H9 (cell line): ENCODE data around the gene FCER1G. TPM values are rescaled to one million over a fixed set of nuclear protein-coding genes. Genes with fewer than 3 reads are reported as not detected.

Source experiments
- DNase-seq: peaks from one replicate; pipeline ENCODE4 v3.0.0-alpha.2; 2017
- H2AFZ ChIP-seq: one replicate; pipeline ENCODE4 v1.6.1; 2013; ENCODE audit warnings: mild to moderate bottlenecking, low read length, control low read depth, moderate library complexity
- H2AK5ac ChIP-seq: 2 replicates; pipeline ENCODE4 v1.6.1; 2013; ENCODE audit warnings: low read length, control low read depth, mixed read lengths; ENCODE audit not compliant: insufficient read length
- H2BK120ac ChIP-seq: one replicate; pipeline ENCODE4 v1.6.1; 2013; ENCODE audit warnings: low read depth, mild to moderate bottlenecking, low read length, control low read depth, inconsistent platforms; ENCODE audit not compliant: poor library complexity, severe bottlenecking
- H2BK12ac ChIP-seq: 2 replicates; pipeline ENCODE4 v1.6.1; 2013; ENCODE audit warnings: low read length, control low read depth, mixed read lengths, low read depth; ENCODE audit not compliant: insufficient read length
- H2BK15ac ChIP-seq: 2 replicates; pipeline ENCODE4 v1.6.1; 2013; ENCODE audit warnings: low read depth, low read length, control low read depth
- H2BK20ac ChIP-seq: one replicate; pipeline ENCODE4 v1.6.1; 2013; ENCODE audit warnings: low read depth, mild to moderate bottlenecking, low read length, control low read depth, inconsistent platforms; ENCODE audit not compliant: poor library complexity, severe bottlenecking
- H2BK5ac ChIP-seq: 2 replicates; pipeline ENCODE4 v1.6.1; 2013; ENCODE audit warnings: low read length, control low read depth, mixed read lengths; ENCODE audit not compliant: insufficient read length
- H3K14ac ChIP-seq: 2 replicates; pipeline ENCODE4 v1.6.1; 2013; ENCODE audit warnings: low read length, control low read depth; ENCODE audit not compliant: insufficient read depth
- H3K18ac ChIP-seq: 2 replicates; pipeline ENCODE4 v1.6.1; 2013; ENCODE audit warnings: low read depth, mild to moderate bottlenecking, mixed read lengths, low read length, control low read depth; ENCODE audit not compliant: insufficient read length
- H3K23ac ChIP-seq: 2 replicates; pipeline ENCODE4 v1.6.1; 2013; ENCODE audit warnings: low read length, control low read depth, mixed read lengths, low read depth; ENCODE audit not compliant: insufficient read length
- H3K23me2 ChIP-seq: 2 replicates; pipeline ENCODE4 v1.6.1; 2013; ENCODE audit warnings: low read depth, mild to moderate bottlenecking, mixed read lengths, low read length, control low read depth; ENCODE audit not compliant: insufficient read length, poor library complexity, severe bottlenecking
- H3K27ac ChIP-seq: 2 replicates; pipeline ENCODE4 v1.5.1; 2013; ENCODE audit warnings: low read length, control low read depth, mixed read lengths, low read depth; ENCODE audit not compliant: insufficient read length
- H3K27me3 ChIP-seq: 2 replicates; pipeline ENCODE4 v1.6.1; 2013; ENCODE audit warnings: low read length, control low read depth, inconsistent platforms; ENCODE audit not compliant: insufficient read depth
- H3K4ac ChIP-seq: 2 replicates; pipeline ENCODE4 v1.6.1; 2013; ENCODE audit warnings: low read depth, mild to moderate bottlenecking, control low read depth, inconsistent platforms, low read length, moderate library complexity
- H3K4me1 ChIP-seq: 2 replicates; pipeline ENCODE4 v1.6.1; 2013; ENCODE audit warnings: low read length, control low read depth, inconsistent platforms; ENCODE audit not compliant: insufficient read depth
- H3K4me2 ChIP-seq: 2 replicates; pipeline ENCODE4 v1.6.1; 2013; ENCODE audit warnings: low read length, control low read depth, mixed read lengths; ENCODE audit not compliant: insufficient read length, insufficient read depth
- H3K56ac ChIP-seq: 2 replicates; pipeline ENCODE4 v1.6.1; 2013; ENCODE audit warnings: low read depth, mild to moderate bottlenecking, mixed read lengths, low read length, control low read depth; ENCODE audit not compliant: insufficient read length
- H3K79me1 ChIP-seq: 2 replicates; pipeline ENCODE4 v1.6.1; 2013; ENCODE audit warnings: low read depth, mild to moderate bottlenecking, moderate library complexity, low read length, control low read depth, inconsistent platforms; ENCODE audit not compliant: insufficient read depth, poor library complexity, severe bottlenecking
- H3K79me2 ChIP-seq: 2 replicates; pipeline ENCODE4 v1.6.1; 2013; ENCODE audit warnings: low read length, control low read depth, inconsistent platforms; ENCODE audit not compliant: insufficient read depth
- H3K9ac ChIP-seq: 2 replicates; pipeline ENCODE4 v1.6.1; 2013; ENCODE audit warnings: low read length, control low read depth, mixed read lengths; ENCODE audit not compliant: insufficient read length; ENCODE audit errors: extremely low read depth
- H3K9me3 ChIP-seq: one replicate; pipeline ENCODE4 v1.6.1; 2013; ENCODE audit warnings: low read depth, low read length, inconsistent platforms; ENCODE audit not compliant: control insufficient read depth
- H3T11ph ChIP-seq: one replicate; pipeline ENCODE4 v1.6.1; 2013; ENCODE audit warnings: mild to moderate bottlenecking, low read length, control low read depth, inconsistent platforms
- H4K20me1 ChIP-seq: one replicate; pipeline ENCODE4 v1.6.1; 2013; ENCODE audit not compliant: control insufficient read depth, insufficient read length, insufficient read depth
- H4K5ac ChIP-seq: 2 replicates; pipeline ENCODE4 v1.6.1; 2013; ENCODE audit warnings: low read depth, mild to moderate bottlenecking, mixed read lengths, low read length, control low read depth; ENCODE audit not compliant: insufficient read length
- H4K8ac ChIP-seq: replicated peaks from 2 replicates; pipeline ENCODE4 v1.6.1; 2013; ENCODE audit warnings: low read length, control low read depth, mixed read lengths, low read depth; ENCODE audit not compliant: insufficient read length
- H4K91ac ChIP-seq: 2 replicates; pipeline ENCODE4 v1.6.1; 2013; ENCODE audit warnings: low read depth, mild to moderate bottlenecking, moderate library complexity, mixed read lengths, low read length, control low read depth; ENCODE audit not compliant: insufficient read length
- H3K27ac Mint-ChIP-seq, 3 experiments: 2 replicates in 2 of 3; 3 replicates in 1 of 3; pipeline ENCODE4 v1.8.0; 2020 to 2021; ENCODE audit warnings: mixed read lengths in 3 of 3, mild to moderate bottlenecking in 1 of 3, moderate library complexity in 1 of 3
- H3K27me3 Mint-ChIP-seq: 2 replicates; pipeline ENCODE4 v1.8.0; 2021; ENCODE audit warnings: low read depth, mild to moderate bottlenecking, moderate library complexity, mixed read lengths
- H3K36me3 Mint-ChIP-seq, 3 experiments: 2 replicates in 2 of 3; 3 replicates in 1 of 3; pipeline ENCODE4 v1.8.0; 2020 to 2021; ENCODE audit warnings: low read depth in 3 of 3, mixed read lengths in 3 of 3; ENCODE audit not compliant: insufficient read depth in 1 of 3
- H3K4me1 Mint-ChIP-seq, 2 experiments: 2 replicates each; pipeline ENCODE4 v1.8.0; 2020; ENCODE audit warnings: mixed read lengths in 2 of 2
- H3K4me3 Mint-ChIP-seq, 2 experiments: 2 replicates in 1 of 2; 3 replicates in 1 of 2; pipeline ENCODE4 v1.8.0; 2020 to 2021; ENCODE audit warnings: mild to moderate bottlenecking in 2 of 2, mixed read lengths in 2 of 2, moderate library complexity in 1 of 2
- H3K9me3 Mint-ChIP-seq, 2 experiments: 2 replicates in 1 of 2; 3 replicates in 1 of 2; pipeline ENCODE4 v1.8.0; 2020; ENCODE audit warnings: mild to moderate bottlenecking in 2 of 2, mixed read lengths in 2 of 2, moderate library complexity in 1 of 2
- CTCF ChIP-seq: fragments of 200-600 bp; sonication (generic); conservative IDR thresholded peaks from 3 replicates; pipeline ENCODE4 v1.8.0; 2021; ENCODE audit warnings: antibody characterized with exemption, mild to moderate bottlenecking
- whole genome bisulfite sequencing: extraction: QIAGEN DNeasy Blood & Tissue Kit; methylation state at CpG from one replicate; pipeline ENCODE4 v1.1.7; 2013; ENCODE audit warnings: missing lambda C conversion rate, low lambda C conversion rate, mixed read lengths; ENCODE audit not compliant: insufficient read length; ENCODE audit errors: extremely low coverage; 5-methylcytosine and 5-hydroxymethylcytosine counted together
- microRNA-seq: library from miRNA; unstranded; fragments of <30 nt; microRNA quantifications from one replicate; pipeline ENCODE4, GENCODE V29; 2020; ENCODE audit warnings: borderline microRNAs expressed
- total RNA-seq: library from RNA; stranded (reverse); gene quantifications from 2 replicates; pipeline ENCODE4 v1.2.1, GENCODE V29; 2021

Gene FCER1G
- total RNA-seq, 1 experiment from 2014 or later, result 0.90 TPM

GRCh38 chr1:161267321-161267720, 52.2 kb downstream of the FCER1G start:
- H2BK20ac ChIP-seq, result no peak overlapping the region
- H3K23ac ChIP-seq, result no peak overlapping the region
- no peak overlapping the region for H2BK5ac ChIP-seq
- TF ChIP-seq CTCF, result no peak
- no peaks in the 10 kb centered on the region for H3K9me3 Mint-ChIP-seq
- no peak overlapping the region for H2AFZ ChIP-seq
- H4K91ac ChIP-seq, result no peak overlapping the region
- no peak overlapping the region for H2AK5ac ChIP-seq
- no peak overlapping the region for H4K5ac ChIP-seq
- H2BK12ac ChIP-seq, result no peak overlapping the region
- no peak overlapping the region for H3K18ac ChIP-seq
- DNase-seq, result no peak
- no peaks in the 10 kb centered on the region for H3K23me2 ChIP-seq
- no peak overlapping the region for H3K27ac ChIP-seq
- no peak overlapping the region for H3K27ac Mint-ChIP-seq
- no peak overlapping the region for H3K4me3 Mint-ChIP-seq
- no peaks in the 10 kb centered on the region for H3K9me3 ChIP-seq
- no peak overlapping the region for H4K8ac ChIP-seq
- no peak overlapping the region for H3K14ac ChIP-seq
- no peak overlapping the region for H3K4ac ChIP-seq
- no peaks in the 10 kb centered on the region for H3K79me2 ChIP-seq
- H3K27me3 Mint-ChIP-seq, result peaks cover 9% of the 10 kb centered on the region
- H3K36me3 Mint-ChIP-seq, result no peaks in the 10 kb centered on the region
- H2BK120ac ChIP-seq, result no peak overlapping the region
- H3K4me1 Mint-ChIP-seq, result peaks cover 14 to 15% of the 10 kb centered on the region in 2 experiments
- no peak overlapping the region for H3K9ac ChIP-seq
- H3K79me1 ChIP-seq, result no peaks in the 10 kb centered on the region
- WGBS, result no CpG with 5 or more reads among the region's 3 CpGs
- H4K20me1 ChIP-seq, result no peaks in the 10 kb centered on the region
- H3K4me1 ChIP-seq, result no peaks in the 10 kb centered on the region
- H3K56ac ChIP-seq, result no peak overlapping the region
- no peaks in the 10 kb centered on the region for H3K27me3 ChIP-seq
- H3T11ph ChIP-seq, result no peak overlapping the region
- H2BK15ac ChIP-seq, result no peak overlapping the region
- no peak overlapping the region for H3K4me2 ChIP-seq

Small RNA genes within 50 kb of the gene (microRNA-seq; reads per million reads assigned to microRNA genes)
- not detected for gene MIR5187

Other genes starting within 250 kb of the FCER1G start
- 159 and 174 TPM in 2 replicates for gene F11R, start 194.1 kb upstream of the FCER1G start, total RNA-seq
- gene TSTD1, start 176.3 kb upstream of the FCER1G start, total RNA-seq, result 73.7 and 77.0 TPM in 2 replicates
- gene USF1, start 169.3 kb upstream of the FCER1G start, total RNA-seq, result 58.6 and 59.2 TPM in 2 replicates
- gene ARHGAP30, start 145.4 kb upstream of the FCER1G start, total RNA-seq, result 0.13 TPM in 2 replicates
- 0.33 and 0.64 TPM in 2 replicates for gene NECTIN4, start 125.7 kb upstream of the FCER1G start, total RNA-seq
- 6.6 and 7.0 TPM in 2 replicates for gene KLHDC9, start 116.9 kb upstream of the FCER1G start, total RNA-seq
- 71.8 and 76.1 TPM in 2 replicates for gene PFDN2, start 97.3 kb upstream of the FCER1G start, total RNA-seq
- gene NIT1, start 97.2 kb upstream of the FCER1G start, total RNA-seq, result 39.0 and 39.6 TPM in 2 replicates
- gene DEDD, start 82.6 kb upstream of the FCER1G start, total RNA-seq, result 44.7 and 46.7 TPM in 2 replicates
- gene UFC1, start 61.3 kb upstream of the FCER1G start, total RNA-seq, result 93.4 and 93.5 TPM in 2 replicates
- gene USP21, start 55.8 kb upstream of the FCER1G start, total RNA-seq, result 17.9 and 18.4 TPM in 2 replicates
- 33.4 and 39.8 TPM in 2 replicates for gene PPOX, start 48.9 kb upstream of the FCER1G start, total RNA-seq
- gene B4GALT3, start 37.8 kb upstream of the FCER1G start, total RNA-seq, result 31.8 and 33.1 TPM in 2 replicates
- 7.0 and 9.1 TPM in 2 replicates for gene ADAMTS4, start 16.2 kb upstream of the FCER1G start, total RNA-seq
- 80.3 and 84.5 TPM in 2 replicates for gene NDUFS2, start 12.9 kb upstream of the FCER1G start, total RNA-seq
- gene APOA2, start 8.3 kb downstream of the FCER1G start, total RNA-seq, result not detected in 2 replicates
- gene TOMM40L, start 10.8 kb downstream of the FCER1G start, total RNA-seq, result 12.8 and 13.5 TPM in 2 replicates
- not detected in 2 replicates for gene NR1I3, start 22.9 kb downstream of the FCER1G start, total RNA-seq
- gene PCP4L1, start 43.5 kb downstream of the FCER1G start, total RNA-seq, result 0.66 and 0.83 TPM in 2 replicates
- 2.7 and 3.6 TPM in 2 replicates for gene MPZ, start 94.7 kb downstream of the FCER1G start, total RNA-seq
- 198 and 206 TPM in 2 replicates for gene SDHC, start 99.1 kb downstream of the FCER1G start, total RNA-seq
- not detected in 2 replicates for gene CFAP126, start 152.6 kb downstream of the FCER1G start, total RNA-seq